HG03159 (cell line): Measurements from ENCODE around the gene ZFP3.
"Not testable (repeated sequence)": the region's sequence is repeated elsewhere in the genome, so short reads cannot be mapped to it uniquely, and the experiment has no call there.

Experiments used
- ATAC-seq: cut with Tn5 transposase; IDR thresholded peaks from one replicate; pipeline ENCODE4 v1.9.1; 2021; ENCODE audit warnings: mild to moderate bottlenecking, moderate library complexity; ENCODE audit not compliant: unreplicated experiment

Gene ZFP3

GRCh38 chr17:5124125-5124760, 46.0 kb downstream of the ZFP3 start:
- ATAC-seq: not testable (repeated sequence)

GRCh38 chr17:5124896-5125295, 46.6 kb downstream of the ZFP3 start:
- not testable (repeated sequence) for ATAC-seq

GRCh38 chr17:5126719-5127488, 48.6 kb downstream of the ZFP3 start:
- ATAC-seq: no peak

- ATAC-seq: no peak
These were observed 49.6 kb downstream of the ZFP3 start for GRCh38 chr17:5127910-5128309.

GRCh38 chr17:5128387-5128786, 50.1 kb downstream of the ZFP3 start:
- ATAC-seq: not testable (repeated sequence)

- ATAC-seq: no peak
These were observed 50.8 kb downstream of the ZFP3 start for GRCh38 chr17:5128905-5129535.

- not testable (repeated sequence) for ATAC-seq
These were observed 51.5 kb downstream of the ZFP3 start for GRCh38 chr17:5129770-5130169.

- not testable (repeated sequence) for ATAC-seq
These were observed 52.0 kb downstream of the ZFP3 start for GRCh38 chr17:5130261-5130660.

- not testable (repeated sequence) for ATAC-seq
These were observed 52.4 kb downstream of the ZFP3 start for GRCh38 chr17:5130687-5131086.

- ATAC-seq: no peak
These were observed 53.0 kb downstream of the ZFP3 start for GRCh38 chr17:5131146-5131715.

- not testable (repeated sequence) for ATAC-seq
These were observed 53.7 kb downstream of the ZFP3 start for GRCh38 chr17:5131799-5132502.

- not testable (repeated sequence) for ATAC-seq
These were observed 54.4 kb downstream of the ZFP3 start for GRCh38 chr17:5132503-5133225.

GRCh38 chr17:5133311-5133710, 55.0 kb downstream of the ZFP3 start:
- no peak for ATAC-seq

GRCh38 chr17:5133961-5134360, 55.7 kb downstream of the ZFP3 start:
- ATAC-seq: not testable (repeated sequence)

- not testable (repeated sequence) for ATAC-seq
These were observed 56.3 kb downstream of the ZFP3 start for GRCh38 chr17:5134571-5134970.

- ATAC-seq: not testable (repeated sequence)
These were observed 57.0 kb downstream of the ZFP3 start for GRCh38 chr17:5135131-5135712.

- no peak for ATAC-seq
These were observed 57.7 kb downstream of the ZFP3 start for GRCh38 chr17:5135726-5136579.

- not testable (repeated sequence) for ATAC-seq
These were observed 58.5 kb downstream of the ZFP3 start for GRCh38 chr17:5136580-5137412.
